Hepatocyte (in vitro differentiated cells): Measurements from ENCODE around the gene KCNE3. TPM values are rescaled to one million over a fixed set of nuclear protein-coding genes. Genes with fewer than 3 reads are reported as not detected.

Experiments
- DNase-seq: peaks from one replicate; pipeline ENCODE4 v3.0.0-alpha.2; 2016; ENCODE audit warnings: low spot score
- H2AFZ ChIP-seq: fragments of 200-600 bp; sonication (generic); 2 replicates; pipeline ENCODE4 v1.6.0; 2016; ENCODE audit warnings: antibody characterized with exemption, mild to moderate bottlenecking
- H3K27ac ChIP-seq: fragments of 200-600 bp; sonication (generic); 2 replicates; pipeline ENCODE4 v1.5.1; 2016; ENCODE audit warnings: mild to moderate bottlenecking
- H3K27me3 ChIP-seq: fragments of 200-600 bp; sonication (generic); 2 replicates; pipeline ENCODE4 v1.6.1; 2016
- H3K36me3 ChIP-seq: fragments of 200-600 bp; sonication (generic); replicated peaks from 2 replicates; pipeline ENCODE4 v1.5.1; 2016; ENCODE audit warnings: low read depth; ENCODE audit not compliant: insufficient read depth
- H3K4me1 ChIP-seq: fragments of 200-600 bp; sonication (generic); 2 replicates; pipeline ENCODE4 v1.5.1; 2016; ENCODE audit warnings: mild to moderate bottlenecking, moderate library complexity; ENCODE audit not compliant: insufficient read depth
- H3K4me2 ChIP-seq: fragments of 200-600 bp; sonication (generic); 2 replicates; pipeline ENCODE4 v1.6.0; 2016
- H3K4me3 ChIP-seq: fragments of 200-600 bp; sonication (generic); 2 replicates; pipeline ENCODE4 v1.5.1; 2016; ENCODE audit warnings: mild to moderate bottlenecking
- H3K79me2 ChIP-seq: fragments of 200-600 bp; sonication (generic); 2 replicates; pipeline ENCODE4 v1.6.0; 2017; ENCODE audit warnings: mild to moderate bottlenecking
- H3K9me2 ChIP-seq: fragments of 200-600 bp; sonication (generic); replicated peaks from 2 replicates; pipeline ENCODE4 v1.6.0; 2017; ENCODE audit warnings: mild to moderate bottlenecking; ENCODE audit not compliant: insufficient read depth
- H3K9me3 ChIP-seq: fragments of 200-600 bp; sonication (generic); 2 replicates; pipeline ENCODE4 v1.5.1; 2016; ENCODE audit warnings: low read depth, mild to moderate bottlenecking
- H4K20me1 ChIP-seq: fragments of 200-600 bp; sonication (generic); 2 replicates; pipeline ENCODE4 v1.6.0; 2016; ENCODE audit warnings: mild to moderate bottlenecking; ENCODE audit not compliant: insufficient read depth, poor library complexity, severe bottlenecking
- EZH2 ChIP-seq: fragments of 200-600 bp; sonication (generic); IDR thresholded peaks from 2 replicates; pipeline ENCODE4 v1.6.1; 2016; ENCODE audit warnings: antibody characterized with exemption, mild to moderate bottlenecking, borderline replicate concordance
- EZH2phosphoT487 ChIP-seq: fragments of 200-600 bp; sonication (generic); IDR thresholded peaks from one replicate; pipeline ENCODE4 v1.6.1; 2018; ENCODE audit warnings: antibody characterized with exemption, mild to moderate bottlenecking, low read depth, moderate library complexity; ENCODE audit not compliant: unreplicated experiment, severe bottlenecking
- WGBS: methylation state at CpG from one replicate; pipeline ENCODE4 v1.1.6; 2016; ENCODE audit warnings: low lambda C conversion rate; ENCODE audit errors: missing lambda C conversion rate; 5-methylcytosine and 5-hydroxymethylcytosine counted together
- polyA plus RNA-seq: library from polyadenylated mRNA; unstranded; fragments of >200 nt; fragmentation: Nextera tagmentation; extraction: Ambion mirVana; gene quantifications from 2 replicates; pipeline ENCODE4 v1.2.1, GENCODE V29; 2016
- total RNA-seq: library from RNA; depleted of rRNA; stranded (reverse); fragments of >200 nt; gene quantifications from 2 replicates; pipeline ENCODE4 v1.2.3, GENCODE V29; 2014
- TF ChIP-seq, protein P1 (sequence below): fragments of 200-600 bp; sonication (generic); IDR thresholded peaks from 2 replicates; pipeline ENCODE4 v1.5.1; 2016; ENCODE audit warnings: antibody characterized with exemption, mild to moderate bottlenecking; ENCODE audit not compliant: poor library complexity

Gene KCNE3
- total and polyA plus RNA-seq, 2 experiments from 2014 or later, result 8.7 to 18.6 TPM

DNA sequence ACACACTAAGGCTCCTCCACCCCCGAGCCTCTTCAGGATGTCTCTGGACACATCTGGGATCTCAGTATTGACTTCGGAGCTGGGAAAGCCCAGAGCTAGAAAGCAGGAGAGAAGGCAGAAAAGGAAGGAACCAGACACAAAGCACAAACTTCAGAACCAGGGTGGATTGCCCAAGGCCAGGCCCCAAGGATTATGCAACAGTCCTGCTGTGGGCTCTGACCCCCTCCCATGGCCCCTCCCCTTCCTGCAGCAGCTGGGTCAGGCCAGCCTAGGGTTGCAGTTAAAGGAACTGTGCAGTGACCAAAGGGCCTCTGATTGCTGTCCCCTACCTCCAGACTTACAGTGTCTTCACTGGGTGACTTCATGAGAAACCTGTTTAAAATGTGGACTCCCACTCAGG is 5.3 kb downstream of the KCNE3 start:
- DNase-seq, result peak; percentile 72
- 51% methylated on average over 2 of the region's 2 CpGs for WGBS
- H3K27me3 ChIP-seq, result no peaks in the 10 kb centered on the region
- peaks cover 36% of the 10 kb centered on the region for H3K4me1 ChIP-seq
- H3K27ac ChIP-seq, result peak overlapping the region; percentile 93
- no peaks in the 10 kb centered on the region for H3K9me2 ChIP-seq
- no peaks in the 10 kb centered on the region for H4K20me1 ChIP-seq
- no peaks in the 10 kb centered on the region for H3K9me3 ChIP-seq
- TF ChIP-seq EZH2phosphoT487 (no peak), EZH2 (no peak)
- TF ChIP-seq, protein P1, sequence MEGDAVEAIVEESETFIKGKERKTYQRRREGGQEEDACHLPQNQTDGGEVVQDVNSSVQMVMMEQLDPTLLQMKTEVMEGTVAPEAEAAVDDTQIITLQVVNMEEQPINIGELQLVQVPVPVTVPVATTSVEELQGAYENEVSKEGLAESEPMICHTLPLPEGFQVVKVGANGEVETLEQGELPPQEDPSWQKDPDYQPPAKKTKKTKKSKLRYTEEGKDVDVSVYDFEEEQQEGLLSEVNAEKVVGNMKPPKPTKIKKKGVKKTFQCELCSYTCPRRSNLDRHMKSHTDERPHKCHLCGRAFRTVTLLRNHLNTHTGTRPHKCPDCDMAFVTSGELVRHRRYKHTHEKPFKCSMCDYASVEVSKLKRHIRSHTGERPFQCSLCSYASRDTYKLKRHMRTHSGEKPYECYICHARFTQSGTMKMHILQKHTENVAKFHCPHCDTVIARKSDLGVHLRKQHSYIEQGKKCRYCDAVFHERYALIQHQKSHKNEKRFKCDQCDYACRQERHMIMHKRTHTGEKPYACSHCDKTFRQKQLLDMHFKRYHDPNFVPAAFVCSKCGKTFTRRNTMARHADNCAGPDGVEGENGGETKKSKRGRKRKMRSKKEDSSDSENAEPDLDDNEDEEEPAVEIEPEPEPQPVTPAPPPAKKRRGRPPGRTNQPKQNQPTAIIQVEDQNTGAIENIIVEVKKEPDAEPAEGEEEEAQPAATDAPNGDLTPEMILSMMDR, result no peak
- peaks cover 26% of the 10 kb centered on the region for H3K79me2 ChIP-seq
- H3K4me2 ChIP-seq, result peak overlapping the region; percentile 72
- H3K4me3 ChIP-seq, result no peak overlapping the region
- H2AFZ ChIP-seq, result peak overlapping the region; percentile 76
- no peaks in the 10 kb centered on the region for H3K36me3 ChIP-seq

DNA sequence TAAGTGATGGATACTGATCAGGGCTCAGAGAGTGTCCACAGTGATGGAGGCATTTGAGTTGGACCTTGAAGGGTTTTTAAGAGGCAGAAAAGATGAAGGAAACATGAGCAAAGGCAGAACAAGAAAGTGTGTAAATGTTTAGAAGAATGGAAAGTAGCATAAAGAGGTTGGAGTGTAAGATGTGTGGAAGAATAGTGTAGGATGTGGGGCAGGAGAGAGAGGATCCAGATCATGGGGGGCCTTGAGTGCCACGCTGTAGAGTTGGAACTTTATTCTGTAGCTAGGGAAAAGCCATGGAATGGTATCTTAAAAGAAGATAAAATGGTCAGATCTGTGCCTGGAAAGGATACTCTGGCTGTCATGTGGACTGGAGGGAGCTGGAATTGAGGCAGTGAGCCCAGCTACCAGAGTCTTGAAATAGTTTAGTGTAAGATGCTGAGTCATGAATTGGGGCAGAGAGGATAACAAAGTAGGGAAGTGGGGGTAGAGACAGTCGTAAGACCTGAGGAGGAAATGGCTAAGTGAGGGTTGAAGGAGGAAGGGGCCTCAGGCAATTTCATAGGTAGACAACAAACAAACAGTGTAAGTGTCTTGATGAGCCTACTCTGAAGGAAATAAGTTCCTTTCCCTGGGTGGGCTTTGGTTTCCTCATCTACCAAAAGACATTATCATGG is 6.7 kb downstream of the KCNE3 start:
- no peak overlapping the region for H2AFZ ChIP-seq
- H3K9me3 ChIP-seq, result no peaks in the 10 kb centered on the region
- no peaks in the 10 kb centered on the region for H4K20me1 ChIP-seq
- DNase-seq, result no peak
- H3K36me3 ChIP-seq, result no peaks in the 10 kb centered on the region
- TF ChIP-seq EZH2phosphoT487 (no peak), EZH2 (no peak)
- TF ChIP-seq, protein P1, result no peak
- no peaks in the 10 kb centered on the region for H3K9me2 ChIP-seq
- H3K27ac ChIP-seq, result peak overlapping the region; percentile 93
- H3K4me1 ChIP-seq, result peaks cover 27% of the 10 kb centered on the region
- H3K4me3 ChIP-seq, result no peak overlapping the region
- peak overlapping the region; percentile 72 for H3K4me2 ChIP-seq
- H3K79me2 ChIP-seq, result peaks cover 22% of the 10 kb centered on the region
- WGBS, result 74% methylated on average over 2 of the region's 2 CpGs
- no peaks in the 10 kb centered on the region for H3K27me3 ChIP-seq

DNA sequence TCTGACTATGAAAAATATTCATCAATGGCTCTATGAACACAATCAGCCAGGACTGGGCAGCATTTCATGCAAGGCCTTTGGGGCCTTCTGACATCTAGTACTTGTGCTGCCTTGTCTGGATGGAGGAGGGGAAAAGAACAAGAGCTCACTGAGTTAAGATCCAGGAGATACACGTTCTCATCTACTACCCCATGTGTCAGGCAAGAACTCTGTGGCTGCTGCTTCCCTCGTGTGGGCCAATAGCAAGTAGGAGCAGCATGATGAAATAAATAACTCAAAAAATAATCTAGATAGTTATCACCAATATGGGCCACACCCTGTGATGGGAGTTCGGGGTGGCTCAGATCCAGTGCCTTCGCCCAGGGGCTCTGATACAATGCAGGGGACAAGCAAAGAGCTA is 7.3 kb downstream of the KCNE3 start:
- no peak overlapping the region for H3K4me3 ChIP-seq
- no peak overlapping the region for H3K4me2 ChIP-seq
- H3K79me2 ChIP-seq, result peaks cover 22% of the 10 kb centered on the region
- TF ChIP-seq EZH2phosphoT487 (no peak), EZH2 (no peak)
- TF ChIP-seq, protein P1, result no peak
- H3K9me2 ChIP-seq, result no peaks in the 10 kb centered on the region
- peak overlapping the region; percentile 67 for H3K27ac ChIP-seq
- no peaks in the 10 kb centered on the region for H4K20me1 ChIP-seq
- H3K27me3 ChIP-seq, result no peaks in the 10 kb centered on the region
- H3K4me1 ChIP-seq, result peaks cover 26% of the 10 kb centered on the region
- 88% methylated on average over 4 of the region's 4 CpGs for WGBS
- no peaks in the 10 kb centered on the region for H3K36me3 ChIP-seq
- H3K9me3 ChIP-seq, result no peaks in the 10 kb centered on the region
- no peak overlapping the region for H2AFZ ChIP-seq
- DNase-seq, result no peak

DNA sequence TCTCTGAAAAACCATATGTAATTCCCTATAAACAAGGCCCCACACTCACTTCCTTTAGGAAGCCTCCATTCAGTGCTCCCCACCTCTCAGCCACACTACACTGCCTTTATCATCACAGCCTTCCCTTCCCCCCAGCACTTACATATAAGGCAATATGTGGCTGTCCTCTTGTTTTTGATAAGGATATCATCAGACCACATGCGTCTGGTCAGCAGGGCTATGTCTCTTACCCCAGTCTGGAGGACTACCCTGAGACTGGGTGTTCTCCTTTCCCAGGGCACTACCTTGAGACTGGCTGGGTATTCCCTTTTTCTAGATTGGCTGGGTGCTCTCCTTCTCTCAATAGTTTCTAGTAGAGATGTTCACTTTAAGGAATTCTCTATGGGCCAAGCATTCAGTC is 7.8 kb downstream of the KCNE3 start:
- no peak overlapping the region for H2AFZ ChIP-seq
- H3K27me3 ChIP-seq, result no peaks in the 10 kb centered on the region
- H3K27ac ChIP-seq, result no peak overlapping the region
- H3K4me1 ChIP-seq, result peaks cover 21% of the 10 kb centered on the region
- H3K79me2 ChIP-seq, result peaks cover 22% of the 10 kb centered on the region
- H3K9me3 ChIP-seq, result no peaks in the 10 kb centered on the region
- no peak overlapping the region for H3K4me2 ChIP-seq
- no peaks in the 10 kb centered on the region for H4K20me1 ChIP-seq
- no peaks in the 10 kb centered on the region for H3K9me2 ChIP-seq
- TF ChIP-seq EZH2 (no peak), EZH2phosphoT487 (no peak)
- TF ChIP-seq, protein P1, result no peak
- no peaks in the 10 kb centered on the region for H3K36me3 ChIP-seq
- DNase-seq, result no peak
- 0% methylated on average over 1 of the region's 1 CpG for WGBS
- H3K4me3 ChIP-seq, result no peak overlapping the region
